ENCODE measurements around the gene CISD1.

CISD1 gene

DNA sequence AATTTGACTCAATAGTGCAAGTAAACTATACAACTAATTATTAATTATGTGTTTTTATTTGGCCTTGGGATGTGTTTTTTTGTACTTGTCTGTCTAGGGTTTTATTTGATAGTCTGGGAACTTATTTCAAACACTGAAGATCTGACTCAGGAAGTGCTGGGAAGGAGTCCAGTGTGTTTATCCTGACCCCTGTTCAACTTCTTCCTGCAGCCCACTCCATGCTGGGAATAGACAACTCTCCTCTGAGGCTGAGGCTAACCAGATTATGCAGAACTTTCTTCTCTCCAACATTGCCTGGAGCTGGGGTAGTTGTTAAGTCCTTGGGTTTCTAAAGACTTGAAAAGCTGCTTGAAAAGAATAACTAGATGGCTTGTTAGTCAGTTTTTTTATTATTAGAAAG is 6.9 kb downstream of the CISD1 start:
- TF ChIP-seq, protein P1, sequence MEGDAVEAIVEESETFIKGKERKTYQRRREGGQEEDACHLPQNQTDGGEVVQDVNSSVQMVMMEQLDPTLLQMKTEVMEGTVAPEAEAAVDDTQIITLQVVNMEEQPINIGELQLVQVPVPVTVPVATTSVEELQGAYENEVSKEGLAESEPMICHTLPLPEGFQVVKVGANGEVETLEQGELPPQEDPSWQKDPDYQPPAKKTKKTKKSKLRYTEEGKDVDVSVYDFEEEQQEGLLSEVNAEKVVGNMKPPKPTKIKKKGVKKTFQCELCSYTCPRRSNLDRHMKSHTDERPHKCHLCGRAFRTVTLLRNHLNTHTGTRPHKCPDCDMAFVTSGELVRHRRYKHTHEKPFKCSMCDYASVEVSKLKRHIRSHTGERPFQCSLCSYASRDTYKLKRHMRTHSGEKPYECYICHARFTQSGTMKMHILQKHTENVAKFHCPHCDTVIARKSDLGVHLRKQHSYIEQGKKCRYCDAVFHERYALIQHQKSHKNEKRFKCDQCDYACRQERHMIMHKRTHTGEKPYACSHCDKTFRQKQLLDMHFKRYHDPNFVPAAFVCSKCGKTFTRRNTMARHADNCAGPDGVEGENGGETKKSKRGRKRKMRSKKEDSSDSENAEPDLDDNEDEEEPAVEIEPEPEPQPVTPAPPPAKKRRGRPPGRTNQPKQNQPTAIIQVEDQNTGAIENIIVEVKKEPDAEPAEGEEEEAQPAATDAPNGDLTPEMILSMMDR (IDR thresholded peaks at IDR 0.05) = no peak

DNA sequence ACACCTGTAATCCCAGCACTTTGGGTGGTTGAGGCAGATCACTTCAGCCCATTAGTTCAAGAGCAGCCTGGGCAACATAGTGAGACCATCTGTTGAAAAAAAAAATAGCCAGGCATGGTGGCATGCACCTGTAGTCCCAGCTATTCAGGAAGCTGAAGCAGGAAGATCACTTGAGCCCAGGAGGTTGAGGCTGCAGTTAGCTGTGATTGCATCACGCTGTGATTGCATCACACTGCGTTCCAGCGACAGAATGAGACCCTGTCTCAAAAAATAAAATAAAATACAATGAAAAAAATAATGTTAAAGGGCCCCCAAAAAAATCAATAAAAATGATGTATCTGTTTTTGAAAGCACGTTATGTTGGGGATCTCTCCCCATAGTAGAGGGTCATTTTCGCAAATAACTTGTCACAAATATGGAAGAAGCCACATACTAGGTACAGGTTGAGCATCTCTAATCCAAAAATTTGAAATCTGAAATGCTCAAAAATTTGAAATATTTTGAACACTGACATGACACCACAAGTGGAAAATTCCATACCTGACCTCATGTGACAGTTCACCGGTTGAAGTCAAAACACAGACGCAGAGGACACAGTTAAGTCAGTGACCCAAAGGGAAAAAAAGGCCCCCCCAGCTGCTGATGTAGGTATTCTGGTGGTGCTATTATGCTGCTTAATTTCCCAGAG is 9.5 kb downstream of the CISD1 start:
- TF ChIP-seq, protein P1 (IDR thresholded peaks at IDR 0.05) = no peak

DNA sequence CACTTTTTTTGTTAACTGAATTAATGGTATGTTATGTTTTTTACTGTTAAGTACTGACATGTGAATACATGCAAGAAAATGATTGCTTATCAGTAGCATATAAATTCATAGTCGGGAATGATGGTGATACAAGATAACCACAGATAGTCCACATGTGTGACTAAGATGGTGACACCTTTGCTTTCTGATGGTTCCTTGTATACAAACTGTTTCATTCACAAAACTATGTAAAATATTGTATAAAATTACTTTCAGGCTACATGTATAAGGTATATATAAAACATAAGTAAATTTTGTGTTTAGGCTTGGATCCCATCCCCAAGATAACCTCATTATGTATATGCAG is 10.0 kb downstream of the CISD1 start:
- TF ChIP-seq, protein P1 (IDR thresholded peaks at IDR 0.05) = no peak

DNA sequence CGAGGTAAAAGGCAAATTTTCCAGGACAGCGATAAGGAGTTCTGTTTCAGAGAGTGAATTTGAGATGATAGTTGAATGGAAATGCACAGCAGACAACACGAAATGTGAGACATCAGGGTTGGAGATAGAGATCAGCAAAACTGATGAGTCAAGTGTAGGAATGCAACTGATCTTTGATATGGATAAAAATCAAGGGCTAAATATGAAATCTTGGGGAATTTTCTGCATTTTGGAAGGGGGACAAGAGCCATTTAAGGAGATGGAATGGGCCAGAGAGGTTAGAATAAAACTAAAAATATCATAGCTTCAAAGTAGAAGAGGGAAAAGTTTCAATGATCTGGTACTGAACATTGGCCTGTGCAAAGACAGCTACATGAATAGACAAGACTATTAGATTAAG is 11.5 kb downstream of the CISD1 start:
- TF ChIP-seq, protein P1 (IDR thresholded peaks at IDR 0.05) = no peak

DNA sequence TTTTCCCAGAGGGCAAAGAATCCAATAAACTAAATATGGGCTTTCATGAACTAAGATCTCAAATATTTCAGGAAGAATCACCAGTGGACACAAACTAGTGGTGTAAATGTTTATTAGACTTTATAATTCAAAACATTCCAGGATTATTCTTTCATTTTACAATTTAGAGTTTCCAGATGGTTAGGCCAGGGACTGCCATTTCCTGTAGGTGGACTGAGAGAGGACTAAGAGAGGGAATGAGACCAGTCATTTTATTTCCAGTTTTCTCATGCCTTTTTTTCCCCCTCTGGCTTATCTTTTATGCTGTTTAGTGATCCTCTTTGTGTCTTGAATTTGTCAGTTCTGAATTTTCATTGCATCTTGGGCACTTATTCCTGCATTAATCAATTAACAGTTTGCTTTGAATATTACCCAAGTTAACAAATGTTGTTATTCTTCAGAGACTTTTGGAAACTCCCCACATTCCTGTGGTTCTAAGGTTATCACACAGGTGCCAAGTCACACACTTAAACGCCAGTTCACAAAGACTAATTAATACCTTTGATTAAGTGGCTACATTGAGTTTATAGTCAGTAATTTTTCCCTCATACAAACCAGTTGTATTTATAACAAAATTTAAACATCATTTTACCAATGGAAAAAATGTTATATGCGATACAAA is 12.3 kb downstream of the CISD1 start:
- TF ChIP-seq, protein P1 (IDR thresholded peaks at IDR 0.05) = no peak

DNA sequence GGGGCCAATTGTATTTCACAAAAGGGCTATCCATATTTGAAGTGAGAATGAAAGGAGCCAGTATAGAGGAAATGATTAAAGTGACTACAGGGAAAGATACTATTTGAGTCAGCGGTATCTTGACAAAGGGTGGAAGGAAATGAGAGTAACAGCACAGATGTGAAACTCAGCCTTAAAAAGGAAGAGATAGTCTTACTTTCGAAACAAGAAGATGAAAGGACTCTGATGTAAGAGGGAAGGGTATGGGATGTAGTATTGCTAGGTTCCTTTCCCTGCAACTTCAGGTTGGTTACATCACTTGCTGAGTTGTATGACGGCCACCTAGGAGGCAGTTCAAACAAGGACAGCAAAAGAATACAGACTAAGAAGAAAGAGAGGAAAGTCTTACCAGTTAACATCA is 13.7 kb downstream of the CISD1 start:
- TF ChIP-seq, protein P1 (IDR thresholded peaks at IDR 0.05) = no peak

DNA sequence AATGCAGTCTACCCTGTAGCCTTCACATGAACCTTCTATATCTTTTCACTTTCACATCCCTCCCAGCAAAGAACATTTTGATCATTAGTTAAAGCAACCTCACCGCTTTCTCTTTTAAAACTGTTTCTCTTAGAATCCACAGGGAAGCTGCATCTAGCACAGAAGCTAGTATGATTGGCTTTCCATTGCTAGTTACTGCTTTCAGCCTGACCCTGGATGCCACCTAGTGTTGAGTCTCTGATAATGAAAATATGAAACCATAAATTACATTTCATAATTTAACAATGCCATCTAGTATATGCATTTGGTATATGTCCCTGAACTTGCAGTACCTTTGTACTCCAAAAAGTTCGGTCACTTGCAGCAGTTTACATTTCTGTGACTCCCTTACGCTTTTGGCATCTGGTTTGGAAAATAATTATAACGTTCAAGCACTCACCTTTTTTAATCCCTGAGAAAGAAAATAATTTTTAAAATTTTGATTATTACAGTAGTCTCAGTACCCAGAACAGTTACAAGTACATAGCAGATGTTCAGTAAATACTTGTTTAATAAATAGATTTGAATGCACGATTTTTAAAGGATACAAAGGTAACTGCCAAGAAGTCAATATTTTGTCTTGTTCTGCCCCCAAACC is 22.7 kb downstream of the CISD1 start:
- TF ChIP-seq, protein P1 (IDR thresholded peaks at IDR 0.05) = peak; percentile 78

Measured in LNCAP (cell line).